GM12872 (cell line): ENCODE measurements around the gene DHX15.

Source experiments
- TF ChIP-seq, protein P1 (sequence below): IDR thresholded peaks from 3 replicates; pipeline ENCODE4 v1.5.1; 2011; ENCODE audit warnings: low read depth, mild to moderate bottlenecking, low read length, moderate library complexity; ENCODE audit not compliant: insufficient read depth

Gene DHX15

DNA sequence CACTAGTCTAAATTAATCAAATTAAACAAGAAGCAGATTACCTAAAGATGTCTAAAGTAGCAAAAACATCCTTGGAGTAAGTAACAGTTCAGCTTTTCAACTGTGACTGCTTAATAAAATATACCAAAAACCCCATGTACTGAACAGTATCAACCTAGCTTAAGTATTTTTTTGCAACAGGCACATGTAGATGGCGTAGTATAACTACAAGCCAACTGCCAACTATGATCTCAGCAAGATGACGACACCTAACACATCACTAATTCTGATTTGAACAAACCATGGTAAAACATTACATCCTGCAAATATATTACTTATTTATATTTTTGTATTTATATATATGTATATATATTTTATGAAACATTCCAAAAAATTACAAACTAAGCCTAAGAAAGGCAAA is 24.5 kb downstream of the DHX15 start:
- TF ChIP-seq, protein P1, sequence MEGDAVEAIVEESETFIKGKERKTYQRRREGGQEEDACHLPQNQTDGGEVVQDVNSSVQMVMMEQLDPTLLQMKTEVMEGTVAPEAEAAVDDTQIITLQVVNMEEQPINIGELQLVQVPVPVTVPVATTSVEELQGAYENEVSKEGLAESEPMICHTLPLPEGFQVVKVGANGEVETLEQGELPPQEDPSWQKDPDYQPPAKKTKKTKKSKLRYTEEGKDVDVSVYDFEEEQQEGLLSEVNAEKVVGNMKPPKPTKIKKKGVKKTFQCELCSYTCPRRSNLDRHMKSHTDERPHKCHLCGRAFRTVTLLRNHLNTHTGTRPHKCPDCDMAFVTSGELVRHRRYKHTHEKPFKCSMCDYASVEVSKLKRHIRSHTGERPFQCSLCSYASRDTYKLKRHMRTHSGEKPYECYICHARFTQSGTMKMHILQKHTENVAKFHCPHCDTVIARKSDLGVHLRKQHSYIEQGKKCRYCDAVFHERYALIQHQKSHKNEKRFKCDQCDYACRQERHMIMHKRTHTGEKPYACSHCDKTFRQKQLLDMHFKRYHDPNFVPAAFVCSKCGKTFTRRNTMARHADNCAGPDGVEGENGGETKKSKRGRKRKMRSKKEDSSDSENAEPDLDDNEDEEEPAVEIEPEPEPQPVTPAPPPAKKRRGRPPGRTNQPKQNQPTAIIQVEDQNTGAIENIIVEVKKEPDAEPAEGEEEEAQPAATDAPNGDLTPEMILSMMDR, result no peak

- TF ChIP-seq, protein P1, result no peak
Measured at GRCh38 chr4:24559032-24559821, 25.1 kb downstream of the DHX15 start.

GRCh38 chr4:24557026-24558025 is 27.0 kb downstream of the DHX15 start:
- TF ChIP-seq, protein P1, result no peak

GRCh38 chr4:24551492-24552289 is 32.7 kb downstream of the DHX15 start:
- TF ChIP-seq, protein P1, result no peak

DNA sequence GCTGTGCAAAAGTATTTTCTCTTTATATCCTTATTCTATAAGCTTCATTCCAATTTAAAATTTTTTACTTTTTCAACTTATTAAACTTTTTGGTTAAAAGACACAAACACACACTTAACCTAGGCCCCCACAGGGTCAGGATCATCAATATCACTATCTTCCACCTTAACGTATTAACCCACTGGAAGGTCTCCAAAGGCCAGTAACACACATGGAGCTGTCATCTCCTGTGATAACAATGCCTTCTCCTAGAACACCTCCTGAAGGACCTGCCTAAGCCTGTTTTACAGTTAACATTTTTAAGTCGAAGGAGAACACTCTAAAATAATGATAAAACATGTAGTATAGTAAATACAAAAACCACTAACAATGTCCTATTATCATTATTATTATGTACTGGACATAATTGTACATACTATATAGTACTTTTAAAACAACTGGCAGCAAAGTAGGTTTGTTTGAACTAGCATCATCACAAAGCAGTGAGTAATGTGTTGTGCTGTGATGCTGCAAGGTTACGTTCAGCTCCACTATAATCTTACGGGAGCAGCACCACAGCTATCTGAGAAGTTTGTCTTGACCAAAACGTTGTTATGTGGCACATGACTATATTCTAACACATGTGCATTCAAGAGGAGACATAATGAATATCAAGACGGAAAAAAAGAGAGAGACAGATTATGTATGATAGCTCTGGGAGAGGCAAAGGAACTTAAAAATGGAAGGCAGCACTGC is 33.7 kb downstream of the DHX15 start:
- TF ChIP-seq, protein P1, result no peak

DNA sequence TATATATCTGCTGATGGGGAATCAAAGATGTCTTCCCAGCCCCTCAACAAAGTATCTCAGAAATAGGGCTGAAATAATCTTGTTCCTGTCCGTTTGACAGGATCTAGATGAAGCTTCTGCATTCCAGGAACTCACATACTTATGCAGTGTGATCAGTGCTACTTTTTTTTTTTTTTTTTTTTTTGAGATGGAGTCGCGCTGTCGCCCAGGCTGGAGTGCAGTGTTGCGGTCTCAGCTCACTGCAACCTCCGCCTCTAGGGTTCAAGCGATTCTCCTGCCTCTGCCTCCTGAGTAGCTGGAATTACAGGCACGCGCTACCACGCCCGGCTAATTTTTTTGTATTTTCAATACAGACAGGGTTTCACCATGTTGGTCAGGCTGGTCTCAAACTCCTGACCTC is 36.4 kb downstream of the DHX15 start:
- TF ChIP-seq, protein P1, result no peak
